IMR-90 (cell line): ENCODE results near the gene LRRC41. TPM values are rescaled to one million over a fixed set of nuclear protein-coding genes. Genes with fewer than 3 reads are reported as not detected.

Source experiments
- ATAC-seq: fragments of 200-7000 bp; cut with Tn5 transposase; 2 replicates; pipeline ENCODE4 v1.9.1; 2020; ENCODE audit warnings: low read depth, mild to moderate bottlenecking, moderate library complexity
- BruUV-seq: library from RNA; stranded (reverse); fragments of 400-500 nt; replicated peaks from 2 replicates; lab custom pipeline; 2021; lab: Mats Ljungman, UMichigan
- CTCF ChIA-PET: fragments of 300-600 bp; formaldehyde crosslinking; extraction: SDS; loops from one replicate; lab custom pipeline; 2021; ENCODE audit warnings: antibody characterized with exemption; lab: Yijun Ruan, JAX
- POLR2A ChIA-PET: fragments of 300-600 bp; sonication (Branson Sonifier 250); formaldehyde crosslinking; loops from one replicate; lab custom pipeline; 2022; ENCODE audit warnings: antibody characterized with exemption; ENCODE audit not compliant: unreplicated experiment; lab: Charles Lee
- DNase-seq: peaks from one replicate; pipeline ENCODE4 v3.0.0; 2013
- H2AFZ ChIP-seq: replicated peaks from 2 replicates; pipeline ENCODE3; 2013; ENCODE audit warnings: low read length, mild to moderate bottlenecking; ENCODE audit not compliant: poor library complexity
- H2AK5ac ChIP-seq: 2 replicates; pipeline ENCODE4 v1.6.1; 2013; ENCODE audit warnings: low read depth, low read length, inconsistent platforms
- H2AK9ac ChIP-seq: replicated peaks from 2 replicates; pipeline ENCODE3; 2013; ENCODE audit warnings: mild to moderate bottlenecking, low read depth, low read length, moderate library complexity; ENCODE audit not compliant: poor library complexity
- H2BK120ac ChIP-seq: 2 replicates; pipeline ENCODE4 v1.6.1; 2013; ENCODE audit warnings: low read depth, low read length, inconsistent platforms
- H2BK15ac ChIP-seq: 3 replicates; pipeline ENCODE4 v1.6.1; 2013; ENCODE audit warnings: low read depth, low read length, inconsistent platforms
- H2BK20ac ChIP-seq: 2 replicates; pipeline ENCODE4 v1.6.1; 2013; ENCODE audit warnings: low read depth, mild to moderate bottlenecking, inconsistent platforms, low read length, moderate library complexity
- H2BK5ac ChIP-seq: 2 replicates; pipeline ENCODE4 v1.6.1; 2013; ENCODE audit warnings: mild to moderate bottlenecking, low read depth, low read length, inconsistent platforms; ENCODE audit not compliant: poor library complexity, severe bottlenecking
- H3K14ac ChIP-seq: replicated peaks from 2 replicates; pipeline ENCODE4 v1.6.1; 2013; ENCODE audit warnings: low read depth, low read length, inconsistent platforms
- H3K18ac ChIP-seq: 2 replicates; pipeline ENCODE4 v1.6.1; 2013; ENCODE audit warnings: low read depth, low read length, control low read depth
- H3K23ac ChIP-seq: 2 replicates; pipeline ENCODE4 v1.6.1; 2013; ENCODE audit warnings: low read depth, low read length, inconsistent platforms
- H3K27ac ChIP-seq: 2 replicates; pipeline ENCODE4 v1.5.1; 2013; ENCODE audit warnings: mild to moderate bottlenecking, control low read depth, low read length; ENCODE audit not compliant: insufficient read depth
- H3K27me3 ChIP-seq: 2 replicates; pipeline ENCODE4 v1.6.1; 2013; ENCODE audit warnings: low read length; ENCODE audit not compliant: control insufficient read depth, insufficient read depth
- H3K36me3 ChIP-seq: 2 replicates; pipeline ENCODE4 v1.6.1; 2013; ENCODE audit warnings: low read length, mixed read lengths; ENCODE audit not compliant: control insufficient read depth, insufficient read depth
- H3K4ac ChIP-seq: 2 replicates; pipeline ENCODE4 v1.6.1; 2013; ENCODE audit warnings: low read depth, low read length, inconsistent platforms
- H3K4me1 ChIP-seq: 2 replicates; pipeline ENCODE4 v1.6.1; 2013; ENCODE audit warnings: low read length, mixed read lengths; ENCODE audit not compliant: control insufficient read depth, insufficient read depth
- H3K4me2 ChIP-seq: 2 replicates; pipeline ENCODE4 v1.6.1; 2013; ENCODE audit warnings: low read depth, mild to moderate bottlenecking, control low read depth, low read length, moderate library complexity
- H3K4me3 ChIP-seq: 2 replicates; pipeline ENCODE4 v1.5.1; 2013; ENCODE audit warnings: low read depth, mild to moderate bottlenecking, control low read depth, low read length, moderate library complexity; ENCODE audit not compliant: insufficient read depth
- H3K56ac ChIP-seq: 2 replicates; pipeline ENCODE4 v1.6.1; 2013; ENCODE audit warnings: low read length, inconsistent platforms; ENCODE audit not compliant: insufficient read depth; ENCODE audit errors: extremely low read depth
- H3K79me1 ChIP-seq, 2 experiments: 2 replicates each; pipeline ENCODE4 v1.6.1; 2013; ENCODE audit warnings: low read length in 2 of 2, inconsistent platforms in 1 of 2, low read depth in 1 of 2
- H3K9ac ChIP-seq: 2 replicates; pipeline ENCODE4 v1.6.1; 2013; ENCODE audit warnings: low read depth, low read length, control low read depth
- H3K9me1 ChIP-seq: 2 replicates; pipeline ENCODE4 v1.6.1; 2013; ENCODE audit warnings: low read length, inconsistent platforms; ENCODE audit not compliant: insufficient read depth
- H3K9me3 ChIP-seq: 2 replicates; pipeline ENCODE4 v1.6.1; 2013; ENCODE audit warnings: low read length; ENCODE audit not compliant: control insufficient read depth, insufficient read depth
- H4K20me1 ChIP-seq: 2 replicates; pipeline ENCODE4 v1.6.1; 2013; ENCODE audit warnings: low read length, inconsistent platforms; ENCODE audit not compliant: insufficient read depth
- H4K5ac ChIP-seq: 2 replicates; pipeline ENCODE4 v1.6.1; 2013; ENCODE audit warnings: mild to moderate bottlenecking, low read depth, low read length, control low read depth
- H4K8ac ChIP-seq, 2 experiments: 2 replicates each; pipeline ENCODE4 v1.6.1; 2013; ENCODE audit warnings: low read depth in 2 of 2, low read length in 2 of 2, control low read depth in 1 of 2, inconsistent platforms in 1 of 2
- H4K91ac ChIP-seq: 2 replicates; pipeline ENCODE4 v1.6.1; 2013; ENCODE audit warnings: low read depth, low read length, inconsistent platforms; ENCODE audit not compliant: insufficient read depth
- BHLHE40 ChIP-seq: fragments of 150-350 bp; IDR thresholded peaks from 2 replicates; pipeline ENCODE4 v1.6.1; 2016; ENCODE audit warnings: mild to moderate bottlenecking, low read depth, low read length
- FOS ChIP-seq: fragments of 150-350 bp; IDR thresholded peaks from 2 replicates; pipeline ENCODE4 v1.6.1; 2016; ENCODE audit warnings: low read depth, low read length
- MAFK ChIP-seq: IDR thresholded peaks from 2 replicates; pipeline ENCODE4 v1.6.1; 2012; ENCODE audit warnings: low read depth, low read length, improper control_type of control experiment
- MAZ ChIP-seq: IDR thresholded peaks from 2 replicates; pipeline ENCODE4 v1.6.1; 2012; ENCODE audit warnings: low read depth, mild to moderate bottlenecking, low read length, improper control_type of control experiment, moderate library complexity, borderline replicate concordance
- MXI1 ChIP-seq: IDR thresholded peaks from 2 replicates; pipeline ENCODE4 v1.6.1; 2012; ENCODE audit warnings: low read depth, mild to moderate bottlenecking, low read length, moderate library complexity, borderline replicate concordance
- NFE2L2 ChIP-seq: fragments of 150-350 bp; IDR thresholded peaks from 2 replicates; pipeline ENCODE4 v1.6.1; 2016; ENCODE audit warnings: low read depth, mild to moderate bottlenecking, low read length
- POLR2A ChIP-seq: IDR thresholded peaks from 2 replicates; pipeline ENCODE4 v1.6.1; 2012; ENCODE audit warnings: mild to moderate bottlenecking, low read depth, low read length
- RAD21 ChIP-seq: IDR thresholded peaks from 2 replicates; pipeline ENCODE4 v1.6.1; 2012; ENCODE audit warnings: low read length, improper control_type of control experiment
- RFX5 ChIP-seq: IDR thresholded peaks from 2 replicates; pipeline ENCODE4 v1.8.0; 2012; ENCODE audit warnings: low read depth, mild to moderate bottlenecking, low read length, moderate library complexity
- WGBS, 2 experiments: methylation state at CpG; one replicate each; pipeline versions ENCODE4 v1.1.5 to v1.1.7; 2013; ENCODE audit warnings: missing lambda C conversion rate in 2 of 2; ENCODE audit not compliant: insufficient read length in 1 of 2; ENCODE audit errors: extremely low coverage in 2 of 2; 5-methylcytosine and 5-hydroxymethylcytosine counted together
- dilution Hi-C: fragments of 300-500 bp; cut with HindIII; formaldehyde crosslinking; loops from one replicate; pipeline ENCODE4 v1.14.3; 2018; ENCODE audit warnings: low sequenced_read_pairs; ENCODE audit not compliant: unreplicated experiment
- in situ Hi-C: fragments of 300-500 bp; cut with MboI; formaldehyde crosslinking; loops from 3 replicates; pipeline ENCODE4 v1.14.3; 2019; ENCODE audit warnings: low sequenced_read_pairs, inconsistent platforms, mixed read lengths
- intact Hi-C: fragments of 100-400 bp; cut with micrococcal nuclease; formaldehyde crosslinking; loops from 2 replicates; pipeline ENCODE4 v1.10.0; 2022
- polyA plus RNA-seq, 3 experiments: library from polyadenylated mRNA; depleted of rRNA; stranded (reverse); fragments of >200 nt; gene quantifications; 2 replicates each; pipeline ENCODE4 v1.2.3, GENCODE V29; 2012; ENCODE audit warnings: low replicate concordance in 1 of 3
- total RNA-seq: library from RNA; depleted of rRNA; stranded (reverse); fragments of >200 nt; gene quantifications from 2 replicates; pipeline ENCODE4 v1.2.3, GENCODE V29; 2012
- TF ChIP-seq, protein P1 (sequence below): fragments of 150-350 bp; IDR thresholded peaks from 2 replicates; pipeline ENCODE4 v1.6.1; 2017; ENCODE audit warnings: mild to moderate bottlenecking, antibody characterized with exemption, low read length, low read depth
- TF ChIP-seq, protein P2 (sequence below): fragments of 150-350 bp; IDR thresholded peaks from 2 replicates; pipeline ENCODE4 v1.6.1; 2016; ENCODE audit warnings: low read depth, mild to moderate bottlenecking, low read length, moderate library complexity, borderline replicate concordance

The LRRC41 gene
- total and polyA plus RNA-seq, 2 of the 4 experiments (the other 2 are of a cell fraction): 67.6 to 83.2 TPM

DNA sequence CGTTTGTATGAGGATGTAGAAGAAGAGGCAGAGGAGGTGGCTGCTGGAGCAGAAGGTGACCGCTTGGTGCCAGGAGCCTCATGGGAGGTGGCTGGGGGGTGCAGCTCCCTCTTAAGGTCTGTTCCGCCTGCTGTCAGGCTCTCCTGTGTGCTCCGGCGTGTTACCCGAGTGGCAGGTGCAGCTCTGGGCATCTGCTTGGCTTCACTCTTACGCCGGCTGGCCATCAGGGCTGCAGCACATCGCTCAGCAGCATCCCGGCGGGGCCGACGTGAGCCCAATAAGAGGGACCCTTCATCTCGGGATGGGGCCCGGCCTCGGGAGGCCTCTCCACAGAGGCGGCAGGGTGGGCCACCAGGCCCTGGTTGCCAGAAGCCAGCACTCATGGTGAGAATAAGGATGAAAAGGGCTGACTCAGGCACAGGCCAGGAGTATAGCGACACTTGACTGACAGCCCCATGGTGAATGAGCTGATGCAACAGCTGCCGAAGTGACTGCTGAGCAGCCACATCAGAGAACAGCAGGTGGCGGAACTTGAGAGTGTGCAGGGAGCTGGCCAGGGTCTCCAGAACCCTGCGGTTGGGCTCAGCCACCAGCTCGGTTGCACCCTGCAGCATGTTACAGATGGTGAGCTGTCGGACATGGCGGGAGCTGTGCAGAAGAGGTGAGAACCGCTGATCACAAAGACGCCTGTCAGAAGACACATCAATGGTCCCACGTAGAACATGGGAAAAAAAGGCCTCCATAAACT lies 17.5 kb downstream of the LRRC41 start:
- CTCF ChIA-PET: no interaction called here
- in situ Hi-C loops (no loop called here), intact Hi-C loops (no loop called here), dilution Hi-C loops (no loop called here)
- Histone ChIP-seq H2AK5ac (no peak overlapping the region), H3K9ac (no peak overlapping the region), H3K23ac (no peak overlapping the region), H3K4me3 (no peak overlapping the region), H2AK9ac (peak overlapping the region; percentile 30), H4K5ac (no peak overlapping the region), H3K9me3 (no peaks in the 10 kb centered on the region), H3K9me1 (peaks cover 11% of the 10 kb centered on the region), H3K79me1 (peaks cover 36 to 70% of the 10 kb centered on the region in 2 experiments), H3K27ac (no peak overlapping the region), H3K56ac (no peak overlapping the region), H4K8ac (no peak overlapping the region), H4K20me1 (peaks cover 30% of the 10 kb centered on the region), H3K4me1 (peaks cover 13% of the 10 kb centered on the region), H3K4ac (no peak overlapping the region), H3K4me2 (no peak overlapping the region), H3K36me3 (peaks cover 31% of the 10 kb centered on the region), H2BK5ac (no peak overlapping the region), H2BK20ac (no peak overlapping the region), H3K27me3 (no peaks in the 10 kb centered on the region), H3K18ac (no peak overlapping the region), H4K91ac (no peak overlapping the region), H3K14ac (no peak overlapping the region), H2BK15ac (no peak overlapping the region), H2AFZ (no peak overlapping the region), H2BK120ac (no peak overlapping the region)
- DNase-seq (no peak), ATAC-seq (no peak)
- POLR2A ChIA-PET: no interaction called here
- TSS peak; percentile 62 for BruUV-seq
- WGBS, 2 experiments: 87% methylated on average over 9 of the region's 27 CpGs; no CpG with 5 or more reads in 1 of the 2 experiments
- no peak for TF ChIP-seq POLR2A
- no peak for TF ChIP-seq FOS
- TF ChIP-seq MAFK: no peak
- no peak for TF ChIP-seq RFX5
- TF ChIP-seq MAZ: no peak
- no peak for TF ChIP-seq NFE2L2
- no peak for TF ChIP-seq BHLHE40
- TF ChIP-seq, protein P1, sequence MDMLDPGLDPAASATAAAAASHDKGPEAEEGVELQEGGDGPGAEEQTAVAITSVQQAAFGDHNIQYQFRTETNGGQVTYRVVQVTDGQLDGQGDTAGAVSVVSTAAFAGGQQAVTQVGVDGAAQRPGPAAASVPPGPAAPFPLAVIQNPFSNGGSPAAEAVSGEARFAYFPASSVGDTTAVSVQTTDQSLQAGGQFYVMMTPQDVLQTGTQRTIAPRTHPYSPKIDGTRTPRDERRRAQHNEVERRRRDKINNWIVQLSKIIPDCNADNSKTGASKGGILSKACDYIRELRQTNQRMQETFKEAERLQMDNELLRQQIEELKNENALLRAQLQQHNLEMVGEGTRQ: no peak
- TF ChIP-seq RAD21: no peak
- TF ChIP-seq, protein P2, sequence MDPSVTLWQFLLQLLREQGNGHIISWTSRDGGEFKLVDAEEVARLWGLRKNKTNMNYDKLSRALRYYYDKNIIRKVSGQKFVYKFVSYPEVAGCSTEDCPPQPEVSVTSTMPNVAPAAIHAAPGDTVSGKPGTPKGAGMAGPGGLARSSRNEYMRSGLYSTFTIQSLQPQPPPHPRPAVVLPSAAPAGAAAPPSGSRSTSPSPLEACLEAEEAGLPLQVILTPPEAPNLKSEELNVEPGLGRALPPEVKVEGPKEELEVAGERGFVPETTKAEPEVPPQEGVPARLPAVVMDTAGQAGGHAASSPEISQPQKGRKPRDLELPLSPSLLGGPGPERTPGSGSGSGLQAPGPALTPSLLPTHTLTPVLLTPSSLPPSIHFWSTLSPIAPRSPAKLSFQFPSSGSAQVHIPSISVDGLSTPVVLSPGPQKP: no peak
- no peak for TF ChIP-seq MXI1
